Endothelial cell of umbilical vein (primary cell): Measurements from ENCODE around the gene RASL11A. TPM values are rescaled to one million over a fixed set of nuclear protein-coding genes. Genes with fewer than 3 reads are reported as not detected.

Experiments
- BruUV-seq: library from RNA; stranded (reverse); fragments of 400-500 nt; replicated peaks from 2 replicates; lab custom pipeline; 2021; lab: Mats Ljungman, UMichigan
- CTCF ChIA-PET: fragments of 300-600, 350-600 bp; sonication (Branson Sonifier 250); formaldehyde crosslinking; loops from one replicate; lab custom pipeline; 2021; ENCODE audit warnings: antibody characterized with exemption, inconsistent platforms; lab: Charles Lee
- POLR2A ChIA-PET: fragments of 300-600, 350-600 bp; sonication (Branson Sonifier 250); formaldehyde crosslinking; loops from one replicate; lab custom pipeline; 2021; ENCODE audit warnings: antibody characterized with exemption, inconsistent platforms; lab: Charles Lee
- DNase-seq: peaks from one replicate; pipeline ENCODE4 v3.0.0-alpha.2; 2011; ENCODE audit warnings: low read depth, low spot score
- FAIRE-seq: peaks from 2 replicates; lab custom pipeline; 2011; peaks lifted over from hg19 to GRCh38; lab: Jason Lieb, UNC
- H2AFZ ChIP-seq: 2 replicates; pipeline ENCODE4 v1.6.0; 2012; ENCODE audit warnings: low read depth, low read length, control low read depth, inconsistent platforms
- H3K27ac ChIP-seq: 2 replicates; pipeline ENCODE4 v1.5.1; 2011; ENCODE audit warnings: low read depth, mild to moderate bottlenecking, control low read depth, low read length, moderate library complexity; ENCODE audit not compliant: insufficient read depth
- H3K27me3 ChIP-seq, 2 experiments: 2 replicates each; pipeline versions ENCODE4 v1.6.0 to v1.6.1; 2011; ENCODE audit warnings: low read length in 2 of 2, mixed read lengths in 1 of 2; ENCODE audit not compliant: control insufficient read depth in 2 of 2, insufficient read depth in 2 of 2
- H3K36me3 ChIP-seq, 2 experiments: 2 replicates in 1 of 2; 3 replicates in 1 of 2; pipeline ENCODE4 v1.5.1; 2011; ENCODE audit warnings: low read length in 2 of 2, mild to moderate bottlenecking in 1 of 2, moderate library complexity in 1 of 2; ENCODE audit not compliant: control insufficient read depth in 2 of 2, insufficient read depth in 2 of 2; ENCODE audit errors: extremely low read depth in 1 of 2
- H3K4me1 ChIP-seq: 3 replicates; pipeline ENCODE4 v1.5.1; 2011; ENCODE audit warnings: mild to moderate bottlenecking, low read length; ENCODE audit not compliant: control insufficient read depth, insufficient read depth; ENCODE audit errors: extremely low read depth
- H3K4me2 ChIP-seq: 2 replicates; pipeline ENCODE4 v1.6.1; 2011; ENCODE audit warnings: low read length, control low read depth, mixed read lengths; ENCODE audit not compliant: insufficient read depth
- H3K4me3 ChIP-seq, 3 experiments: fragments of 200-600 bp in 1 of 3; sonication (generic), shearing (Covaris generic) in 1 of 3; replicated peaks in 1 of 3; 2 replicates each; pipeline ENCODE4 v1.5.1; 2011 to 2016; ENCODE audit warnings: control low read depth in 3 of 3, low read length in 3 of 3, mild to moderate bottlenecking in 2 of 3, inconsistent platforms in 1 of 3, low read depth in 1 of 3, moderate library complexity in 1 of 3; ENCODE audit not compliant: insufficient read depth in 1 of 3
- H3K79me2 ChIP-seq: 2 replicates; pipeline ENCODE4 v1.6.0; 2012; ENCODE audit warnings: low read length, inconsistent platforms; ENCODE audit not compliant: control insufficient read depth, insufficient read depth
- H3K9ac ChIP-seq: replicated peaks from 2 replicates; pipeline ENCODE3; 2011; ENCODE audit warnings: low read length, control low read depth; ENCODE audit not compliant: insufficient read depth; ENCODE audit errors: extremely low read depth
- H3K9me1 ChIP-seq: replicated peaks from 3 replicates; pipeline ENCODE4 v1.6.0; 2011; ENCODE audit warnings: mild to moderate bottlenecking, low read length; ENCODE audit not compliant: control insufficient read depth, insufficient read depth; ENCODE audit errors: extremely low read depth
- H3K9me3 ChIP-seq: replicated peaks from 2 replicates; pipeline ENCODE4 v1.5.1; 2012; ENCODE audit warnings: low read length, inconsistent platforms; ENCODE audit not compliant: control insufficient read depth, insufficient read depth
- H4K20me1 ChIP-seq: replicated peaks from 2 replicates; pipeline ENCODE3; 2011; ENCODE audit warnings: mild to moderate bottlenecking, low read length; ENCODE audit not compliant: control insufficient read depth, insufficient read depth; ENCODE audit errors: extremely low read depth
- EZH2 ChIP-seq: IDR thresholded peaks from 2 replicates; pipeline ENCODE4 v1.6.1; 2012; ENCODE audit warnings: borderline replicate concordance, low read depth, mild to moderate bottlenecking, moderate library complexity, low read length, inconsistent platforms; ENCODE audit not compliant: severe bottlenecking
- FOS ChIP-seq: IDR thresholded peaks from 2 replicates; pipeline ENCODE4 v1.6.1; 2011; ENCODE audit warnings: mild to moderate bottlenecking, low read length, moderate library complexity, borderline replicate concordance; ENCODE audit not compliant: insufficient read depth
- GATA2 ChIP-seq: IDR thresholded peaks from 2 replicates; pipeline ENCODE4 v1.7.0; 2011; ENCODE audit warnings: low read depth, mild to moderate bottlenecking, moderate library complexity, mixed read lengths, low read length; ENCODE audit not compliant: insufficient read length, insufficient read depth
- JUN ChIP-seq: IDR thresholded peaks from 2 replicates; pipeline ENCODE4 v1.6.1; 2011; ENCODE audit warnings: borderline replicate concordance, low read depth; ENCODE audit not compliant: insufficient read length, insufficient read depth
- MYC ChIP-seq: IDR thresholded peaks from one replicate; pipeline ENCODE4 v1.6.1; 2011; ENCODE audit warnings: mild to moderate bottlenecking, low read depth, low read length
- POLR2A ChIP-seq: IDR thresholded peaks from 2 replicates; pipeline ENCODE4 v1.6.1; 2012; ENCODE audit warnings: low read depth, mild to moderate bottlenecking, control low read depth, low read length
- POLR2AphosphoS5 ChIP-seq: IDR thresholded peaks from 2 replicates; pipeline ENCODE4 v1.6.1; 2012; ENCODE audit warnings: low read depth, mild to moderate bottlenecking, control low read depth, low read length, moderate library complexity; ENCODE audit not compliant: insufficient read depth
- dilution Hi-C: fragments of 300-500 bp; cut with MboI; formaldehyde crosslinking; loops from one replicate; pipeline ENCODE4 v1.15.0; 2019; ENCODE audit warnings: low sequenced_read_pairs; ENCODE audit not compliant: extremely low pct_ligation_motif_present
- intact Hi-C: fragments of 100-400 bp; cut with micrococcal nuclease; formaldehyde crosslinking; loops from one replicate; pipeline ENCODE4 v1.10.0; 2022
- polyA plus RNA-seq, 4 experiments: library from polyadenylated mRNA; depleted of rRNA in 3 of 4; stranded (reverse) in 3 of 4; unstranded in 1 of 4; fragments of >200 nt; gene quantifications; 2 replicates each; pipeline versions ENCODE4 v1.2.1 to v1.2.3, GENCODE V29; 2011 to 2012; ENCODE audit warnings: missing spikeins in 1 of 4
- total RNA-seq: library from RNA; stranded (reverse); gene quantifications from 2 replicates; pipeline ENCODE4 v1.2.3, GENCODE V29; 2021
- TF ChIP-seq, protein P1 (sequence below), 2 donors: IDR thresholded peaks; 1 replicate in 1 of 2; 2 replicates in 1 of 2; pipeline ENCODE4 v1.5.1; 2011; ENCODE audit warnings: low read length in 2 of 2, mild to moderate bottlenecking in 2 of 2, moderate library complexity in 2 of 2, control low read depth in 1 of 2, inconsistent platforms in 1 of 2, low read depth in 1 of 2; ENCODE audit not compliant: insufficient read depth in 1 of 2; ENCODE audit errors: extremely low read depth in 1 of 2
- TF ChIP-seq, protein P2 (sequence below): IDR thresholded peaks from 2 replicates; pipeline ENCODE4 v1.6.1; 2011; ENCODE audit not compliant: insufficient read depth, insufficient read length

The RASL11A gene
- total and polyA plus RNA-seq, 2 donors (not counting 3 experiments of a cell fraction or from before 2014, with no cell fraction given) = 1.2 to 1.3 TPM

GRCh38 chr13:27250833-27251165 is 19.8 kb upstream of the RASL11A start:
- peaks cover 2% of the 10 kb centered on the region in 2 experiments for H3K36me3 ChIP-seq
- H4K20me1 ChIP-seq = peaks cover 2% of the 10 kb centered on the region
- TSS peak; percentile 90 for BruUV-seq
- TF ChIP-seq GATA2 (no peak), FOS (no peak), POLR2A (no peak), POLR2AphosphoS5 (no peak), EZH2 (no peak), MYC (no peak), JUN (no peak)
- TF ChIP-seq, protein P1, sequence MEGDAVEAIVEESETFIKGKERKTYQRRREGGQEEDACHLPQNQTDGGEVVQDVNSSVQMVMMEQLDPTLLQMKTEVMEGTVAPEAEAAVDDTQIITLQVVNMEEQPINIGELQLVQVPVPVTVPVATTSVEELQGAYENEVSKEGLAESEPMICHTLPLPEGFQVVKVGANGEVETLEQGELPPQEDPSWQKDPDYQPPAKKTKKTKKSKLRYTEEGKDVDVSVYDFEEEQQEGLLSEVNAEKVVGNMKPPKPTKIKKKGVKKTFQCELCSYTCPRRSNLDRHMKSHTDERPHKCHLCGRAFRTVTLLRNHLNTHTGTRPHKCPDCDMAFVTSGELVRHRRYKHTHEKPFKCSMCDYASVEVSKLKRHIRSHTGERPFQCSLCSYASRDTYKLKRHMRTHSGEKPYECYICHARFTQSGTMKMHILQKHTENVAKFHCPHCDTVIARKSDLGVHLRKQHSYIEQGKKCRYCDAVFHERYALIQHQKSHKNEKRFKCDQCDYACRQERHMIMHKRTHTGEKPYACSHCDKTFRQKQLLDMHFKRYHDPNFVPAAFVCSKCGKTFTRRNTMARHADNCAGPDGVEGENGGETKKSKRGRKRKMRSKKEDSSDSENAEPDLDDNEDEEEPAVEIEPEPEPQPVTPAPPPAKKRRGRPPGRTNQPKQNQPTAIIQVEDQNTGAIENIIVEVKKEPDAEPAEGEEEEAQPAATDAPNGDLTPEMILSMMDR (IDR thresholded peaks at IDR 0.05; ENCODE audit: extremely low read depth in 1 of 2, insufficient read depth in 1 of 2, low read depth in 1 of 2, low read length in 2 of 2) = no peak
- TF ChIP-seq, protein P2, sequence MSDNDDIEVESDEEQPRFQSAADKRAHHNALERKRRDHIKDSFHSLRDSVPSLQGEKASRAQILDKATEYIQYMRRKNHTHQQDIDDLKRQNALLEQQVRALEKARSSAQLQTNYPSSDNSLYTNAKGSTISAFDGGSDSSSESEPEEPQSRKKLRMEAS = no peak
- H3K4me1 ChIP-seq = peaks cover 19% of the 10 kb centered on the region
- H3K9me1 ChIP-seq = no peaks in the 10 kb centered on the region
- peak overlapping the region; percentile 70 to 100 (median 86) for H3K4me3 ChIP-seq
- peak overlapping the region; percentile 94 for H3K27ac ChIP-seq
- H3K9me3 ChIP-seq = no peaks in the 10 kb centered on the region
- ChIA-PET POLR2A (interaction anchor here (0.6 kb wide), 1 partner anchor 20 kb away, joined by 3 read pairs; the partner anchor contains the start of gene RASL11A), CTCF (interaction anchor here (1.0 to 1.1 kb wide), 2 partner anchors 19 to 78 kb away, joined by 3 to 4 read pairs; partner anchors contain the start of gene RASL11A)
- peaks cover 42% of the 10 kb centered on the region for H3K79me2 ChIP-seq
- DNase-seq = no peak
- no peak for FAIRE-seq
- peak overlapping the region; percentile 6 for H2AFZ ChIP-seq
- intact Hi-C loops (loop anchor here (1.0 kb wide), 3 partner anchors 20 to 79 kb away; partner anchors contain the start of genes RASL11A and USP12), dilution Hi-C loops (no loop called here)
- H3K9ac ChIP-seq = peak overlapping the region; percentile 99
- H3K4me2 ChIP-seq = peak overlapping the region; percentile 89
- no peaks in the 10 kb centered on the region for H3K27me3 ChIP-seq
